Spleen (tissue), 7 donors: ENCODE measurements around the gene ARHGAP6.

Source experiments
- CTCF ChIP-seq, 11 experiments: fragments of 200-600 bp in 7 of 11; fragments of 450-650 bp in 4 of 11; sonication (generic) in 4 of 11; IDR thresholded peaks in 8 of 11; conservative IDR thresholded peaks in 3 of 11; 1 replicate in 7 of 11; 2 replicates in 4 of 11; pipeline versions ENCODE4 v1.4.0 to v1.8.0; 2016 to 2021; ENCODE audit warnings: antibody characterized with exemption in 11 of 11, inconsistent platforms in 4 of 11, mild to moderate bottlenecking in 1 of 11
- POLR2A ChIP-seq, 3 donors: fragments of 450-650 bp; IDR thresholded peaks; one replicate each; pipeline ENCODE4 v1.5.1; 2017; ENCODE audit warnings: antibody characterized with exemption in 3 of 3, mild to moderate bottlenecking in 1 of 3
- POLR2AphosphoS5 ChIP-seq, 3 donors: sonication (generic); formaldehyde crosslinking; IDR thresholded peaks; one replicate each; pipeline ENCODE4 v1.5.1; 2017; ENCODE audit warnings: antibody characterized with exemption in 3 of 3
- donor health status: DM: no; HTN: no; CAD: no; lungs with moderate emphysema.
- donor health status: DM: no; HTN: no; CAD: no.
- donor health status: DM: no; HTN: no; CAD: no.

GRCh38 chrX:11426712-11427452, 238.8 kb downstream of the ARHGAP6 start:
- TF ChIP-seq POLR2A (IDR thresholded peaks at IDR 0.05) (no peak), CTCF (IDR thresholded peaks at IDR 0.05 in 8 of 11, conservative IDR thresholded peaks at IDR 0.05 in 3 of 11) (no peak), POLR2AphosphoS5 (IDR thresholded peaks at IDR 0.05) (no peak)
